Fibroblast of gingiva (primary cell): ENCODE data around the gene ADAM33.

ENCODE experiments used
- DNase-seq: peaks from one replicate; pipeline ENCODE4 v3.0.0-alpha.2; 2011; ENCODE audit warnings: low read depth

ADAM33 gene

DNA sequence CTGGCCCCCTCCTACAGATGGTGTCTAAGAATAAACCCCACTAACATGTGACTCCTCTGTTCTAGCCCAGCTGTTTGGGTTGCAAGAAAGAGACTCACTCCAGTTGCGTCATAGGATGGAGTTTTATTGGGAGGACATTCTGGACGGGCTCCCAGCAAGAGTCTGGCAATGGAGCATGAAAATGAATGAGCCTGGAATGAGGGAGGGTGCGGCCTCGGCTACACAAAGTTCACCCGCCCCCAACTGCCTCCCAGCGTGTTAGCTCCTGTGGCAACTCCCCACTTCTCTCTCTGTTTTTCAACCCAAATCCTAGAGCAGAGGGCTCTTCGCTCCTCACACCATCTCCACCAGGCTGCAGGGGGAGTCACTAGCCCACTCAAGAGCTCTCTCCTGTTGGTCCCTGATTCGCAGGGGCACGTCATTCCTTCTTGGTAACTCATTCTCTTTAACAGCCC lies 5.1 kb upstream of the ADAM33 start:
- peak; percentile 93 for DNase-seq

DNA sequence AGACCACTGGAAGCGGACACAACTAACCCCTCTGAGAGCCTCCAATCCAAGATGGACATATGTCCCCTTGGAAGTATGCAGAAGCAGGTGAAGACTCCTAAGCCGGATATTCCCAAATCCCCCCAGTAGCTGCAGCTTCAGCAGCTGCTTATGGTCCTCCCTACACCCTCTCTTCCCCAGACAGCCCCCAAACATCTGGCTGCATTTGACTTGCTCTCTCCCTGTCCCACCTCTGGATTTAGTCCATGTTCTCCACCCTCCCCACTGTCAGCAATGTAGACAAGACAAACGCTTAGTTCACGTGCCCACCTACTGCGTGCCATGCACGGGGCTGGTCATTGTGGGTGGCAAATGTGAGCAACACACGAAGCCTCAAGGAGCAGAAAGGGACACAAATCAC lies 4.6 kb upstream of the ADAM33 start:
- no peak for DNase-seq

- no peak for DNase-seq
Measured at GRCh38 chr20:3685341-3685740, 3.5 kb upstream of the ADAM33 start.

DNA sequence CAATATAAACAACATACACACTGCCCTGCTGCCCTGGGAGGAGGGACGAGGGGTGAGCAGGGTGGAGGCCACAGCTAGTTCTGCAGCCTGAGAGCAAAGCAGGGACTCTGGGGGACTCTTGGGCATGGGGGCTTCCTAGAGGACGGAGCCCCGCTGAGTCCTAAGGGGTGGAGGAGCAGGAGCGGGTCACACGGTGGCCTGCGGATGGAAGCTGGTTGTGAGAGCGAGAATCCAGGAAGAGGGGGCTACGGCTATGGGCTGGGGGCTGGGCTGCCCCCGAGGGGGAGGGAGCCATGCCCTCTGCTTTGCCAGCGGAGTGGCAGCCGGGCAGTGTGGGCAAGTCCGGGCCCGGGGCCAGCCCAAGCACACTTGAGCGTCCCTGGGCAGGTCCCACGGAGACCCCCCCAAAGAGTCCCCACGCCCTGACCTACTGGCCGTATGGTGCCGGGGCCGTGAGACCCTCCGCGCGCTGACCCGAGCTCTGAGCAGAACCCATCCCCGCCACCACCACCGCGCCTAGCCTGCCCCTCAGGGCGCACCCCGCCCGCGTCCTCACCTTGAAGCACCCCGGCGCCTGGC lies 369 bp downstream of the ADAM33 start:
- DNase-seq, result no peak

DNA sequence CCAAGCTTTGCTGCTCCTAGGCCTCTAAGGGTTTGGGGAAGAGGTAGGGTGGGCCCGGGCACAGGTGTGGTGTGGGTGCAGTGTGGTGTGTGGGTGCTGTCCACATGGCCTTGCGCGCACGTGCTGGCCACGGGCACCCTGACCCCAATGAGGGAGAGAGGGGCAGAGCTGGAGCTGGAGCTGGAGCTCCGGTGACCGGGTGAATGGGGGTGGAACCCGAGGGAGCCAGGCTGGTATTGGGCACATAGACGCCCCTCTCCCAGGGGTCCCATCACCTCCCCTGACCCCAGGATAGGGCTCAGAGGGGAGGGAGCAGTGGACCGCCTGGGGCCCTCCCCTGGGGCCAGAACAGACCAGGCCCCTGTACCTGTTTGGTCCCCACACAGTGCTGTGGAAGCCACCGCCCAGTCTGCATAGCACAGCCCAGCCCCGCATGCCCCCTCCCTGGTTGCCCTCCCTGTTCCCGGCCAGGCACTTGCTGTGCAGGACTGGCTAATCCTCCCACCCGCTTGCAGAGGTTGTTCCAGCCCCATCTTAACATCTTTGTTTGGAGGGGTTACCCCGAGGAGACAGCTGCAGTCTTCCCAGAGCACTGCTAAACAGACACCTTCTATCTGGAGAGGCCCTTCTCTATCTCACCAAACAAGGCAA lies 984 bp downstream of the ADAM33 start:
- no peak for DNase-seq

DNA sequence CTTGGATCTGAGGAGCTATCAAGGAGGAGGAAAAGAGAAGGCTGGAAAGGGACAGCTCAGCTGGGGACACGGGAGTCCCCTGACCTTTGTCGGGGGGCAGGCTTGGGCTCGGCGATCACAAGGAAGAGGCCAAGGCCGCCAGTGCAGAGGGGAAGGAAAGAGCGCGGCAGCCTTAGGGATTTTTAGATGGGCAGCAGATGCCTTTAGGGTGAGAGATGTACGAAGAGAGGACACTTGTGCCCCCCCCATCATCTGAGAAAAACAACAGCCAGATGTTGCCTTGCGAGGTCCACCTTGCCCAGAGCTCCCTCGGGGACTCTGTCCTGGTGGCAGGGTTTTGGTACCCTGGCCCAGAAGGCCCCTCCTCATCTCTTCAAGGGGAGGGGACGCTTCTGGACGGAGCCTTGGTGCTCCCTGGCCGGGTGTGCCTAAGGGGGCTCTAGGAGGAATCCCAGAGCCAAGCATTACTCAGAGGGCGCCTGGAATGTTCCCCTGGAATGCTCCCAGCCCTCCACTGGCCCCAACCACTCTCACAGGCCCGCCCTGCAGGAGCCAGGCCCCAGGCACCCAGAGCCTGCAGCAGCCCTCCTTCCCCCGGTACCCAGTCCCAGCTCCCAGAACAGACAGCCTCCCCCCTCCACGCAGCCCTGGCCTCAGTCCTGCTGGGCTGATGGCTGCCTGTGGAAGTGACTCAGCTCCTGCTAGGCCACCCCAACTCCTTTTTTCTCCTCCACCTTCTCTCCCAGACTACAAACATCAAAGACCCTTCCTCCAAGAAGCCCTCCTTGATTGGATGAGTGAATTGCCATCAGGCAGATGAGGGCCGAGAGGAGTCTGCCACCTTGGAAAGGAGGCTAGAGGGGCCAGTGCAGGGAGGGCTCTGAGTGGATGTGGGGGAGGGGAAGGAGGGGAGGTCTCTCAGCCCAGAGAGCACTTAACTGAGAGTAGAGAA lies 1.8 kb downstream of the ADAM33 start:
- peak; percentile 83 for DNase-seq

DNA sequence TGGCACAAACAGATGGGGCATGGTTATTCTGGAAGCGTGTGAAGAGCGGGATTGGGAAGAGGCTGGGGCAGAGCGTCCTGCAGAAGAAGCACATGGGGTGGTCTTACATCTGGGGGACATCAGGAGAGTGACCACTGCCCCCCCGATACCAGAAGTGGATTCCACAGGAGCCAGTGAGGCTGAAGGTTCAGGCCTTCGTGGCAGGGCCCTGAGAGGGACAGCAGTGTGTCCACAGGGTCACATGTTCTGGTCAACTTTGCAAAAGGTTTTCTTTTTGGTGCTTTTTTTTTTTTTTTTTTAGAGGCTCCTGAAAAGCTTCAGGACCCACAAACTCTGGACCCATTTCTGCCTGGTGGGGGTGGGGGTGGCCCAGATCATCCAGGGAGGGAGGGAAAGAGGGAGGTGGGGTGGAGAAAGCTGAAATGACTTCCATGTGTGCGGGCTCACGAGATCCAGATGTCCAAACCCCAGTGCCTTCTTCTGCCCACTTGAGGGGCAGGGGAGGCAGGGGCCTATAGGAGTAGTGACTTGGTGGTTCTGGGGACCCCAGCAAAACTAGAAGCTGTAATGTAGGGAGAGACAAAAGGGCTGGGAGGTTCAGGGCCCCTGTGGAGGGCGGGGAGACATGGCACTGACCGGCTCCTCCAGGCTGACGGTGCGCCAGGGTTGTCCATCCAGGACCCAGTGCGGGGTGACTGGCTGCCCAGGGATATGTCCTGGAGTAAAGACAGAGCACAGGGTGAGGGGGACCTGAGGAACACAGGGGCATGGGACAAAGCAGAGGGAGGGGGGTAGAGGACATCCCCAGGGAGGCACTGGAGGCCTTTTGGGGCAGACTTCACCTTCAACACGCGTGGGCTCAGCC lies 2.7 kb downstream of the ADAM33 start:
- DNase-seq, result peak; percentile 57

DNA sequence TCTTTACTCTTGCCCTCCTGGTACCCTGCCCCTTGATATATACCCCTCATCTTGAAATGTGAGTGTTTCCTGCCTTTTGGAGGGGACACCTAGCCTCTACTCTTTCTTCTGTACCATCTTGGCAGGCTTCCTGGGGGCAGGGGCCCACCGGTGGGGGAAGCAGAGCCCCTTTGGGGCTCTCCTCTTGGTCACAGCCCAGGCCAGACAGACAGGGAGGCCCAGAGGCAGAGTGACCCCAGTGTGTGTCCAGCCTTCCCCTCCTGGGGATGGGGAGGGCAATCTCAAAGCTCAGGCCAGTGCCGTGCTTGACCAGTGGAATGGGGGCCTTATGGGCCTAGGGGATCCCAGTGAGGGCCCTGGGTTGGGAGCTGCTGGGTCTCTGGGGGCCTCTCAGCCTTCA lies 3.6 kb downstream of the ADAM33 start:
- DNase-seq, result no peak

- peak; percentile 18 for DNase-seq
Measured at GRCh38 chr20:3677733-3678132, 4.1 kb downstream of the ADAM33 start.

GRCh38 chr20:3674995-3675900 lies 6.6 kb downstream of the ADAM33 start:
- DNase-seq, result no peak

DNA sequence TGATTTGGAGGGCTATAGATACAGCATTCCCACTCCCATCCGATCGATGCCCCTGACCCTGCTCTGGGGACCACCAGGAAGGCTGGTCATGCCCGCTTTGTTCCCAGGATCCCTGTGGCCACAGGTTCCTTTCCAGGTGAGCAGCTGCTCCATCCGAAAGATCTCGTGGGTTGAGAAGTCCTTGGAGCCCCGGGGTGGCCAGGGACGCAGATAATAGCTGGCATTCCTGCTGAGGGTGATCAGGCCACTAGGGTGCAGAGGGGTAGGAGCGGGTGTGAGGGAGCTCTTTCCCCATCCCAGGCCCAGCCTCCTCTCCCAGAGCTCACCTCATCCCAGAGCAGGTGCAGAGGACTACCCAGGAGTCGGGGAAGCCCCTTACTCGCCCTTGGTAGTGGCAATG lies 7.4 kb downstream of the ADAM33 start:
- DNase-seq, result no peak

GRCh38 chr20:3673221-3674070 lies 8.4 kb downstream of the ADAM33 start:
- no peak for DNase-seq

DNA sequence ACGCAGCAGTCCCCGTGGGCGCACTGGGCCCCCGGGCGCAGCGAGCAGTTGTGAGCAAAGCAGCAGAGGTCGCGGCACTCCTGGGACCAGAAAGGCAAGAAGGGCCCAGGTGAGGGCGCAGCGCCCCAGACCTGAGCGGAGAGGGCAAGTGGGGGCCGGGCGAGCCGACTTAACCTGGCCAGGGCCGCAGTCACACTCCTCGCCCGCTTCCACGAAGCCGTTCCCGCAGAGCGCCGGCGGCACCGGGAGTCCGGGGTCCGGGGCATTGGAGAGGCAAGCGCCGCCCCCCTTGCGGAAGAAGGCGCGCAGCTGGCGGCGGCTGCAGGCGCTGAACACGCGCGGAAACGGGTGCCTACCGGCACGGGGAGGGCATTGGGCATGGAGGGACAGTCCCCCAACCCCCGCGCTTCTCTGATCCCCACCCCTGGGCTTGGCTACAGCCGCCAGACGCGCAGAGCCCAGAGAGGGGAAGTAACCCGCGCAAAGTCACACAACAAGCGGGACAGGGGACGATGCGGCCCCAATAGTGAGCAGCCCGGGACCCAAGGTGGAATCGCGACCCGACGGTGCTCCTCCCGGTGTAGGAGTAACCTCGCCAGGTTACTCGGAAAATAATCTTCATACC lies 9.2 kb downstream of the ADAM33 start:
- no peak for DNase-seq

GRCh38 chr20:3671986-3672546 lies 9.7 kb downstream of the ADAM33 start:
- DNase-seq, result no peak

- no peak for DNase-seq
Measured at GRCh38 chr20:3670945-3671344, 10.9 kb downstream of the ADAM33 start.

- DNase-seq, result peak; percentile 15
Measured at GRCh38 chr20:3670511-3670910, 11.3 kb downstream of the ADAM33 start.

DNA sequence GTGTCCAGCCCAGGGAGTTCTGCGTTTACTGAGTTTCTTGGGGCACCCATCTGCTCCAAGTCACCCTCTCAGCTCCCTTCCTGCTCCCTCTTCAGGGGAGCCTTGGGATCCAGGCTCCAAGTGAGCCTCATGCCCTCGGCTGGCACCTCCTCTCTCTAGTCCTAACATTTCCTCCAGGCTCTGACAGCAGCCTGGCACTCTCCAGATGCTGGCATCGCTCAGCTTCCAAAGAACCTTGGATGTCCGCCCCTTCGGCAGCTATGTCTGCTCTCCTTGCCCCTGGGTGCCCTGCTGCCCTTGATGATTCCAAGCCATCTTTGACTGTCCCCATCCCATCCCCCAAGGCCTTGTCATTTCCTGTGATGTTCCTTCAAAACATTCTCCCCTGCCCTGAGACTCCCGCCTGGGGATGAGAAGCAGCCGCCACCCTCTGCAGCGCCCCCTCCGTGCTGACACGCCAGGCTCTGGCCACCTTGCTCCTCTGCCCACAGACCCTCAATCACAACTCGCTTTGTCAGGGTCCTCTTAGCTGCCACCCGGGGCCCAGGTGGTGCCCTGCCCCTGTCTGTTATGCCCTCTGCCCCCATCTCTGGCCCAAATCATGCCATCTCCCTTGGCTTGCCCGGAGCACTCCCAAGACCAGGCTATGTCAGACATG lies 12.0 kb downstream of the ADAM33 start:
- no peak for DNase-seq

- no peak for DNase-seq
Measured at GRCh38 chr20:3667434-3668037, 14.3 kb downstream of the ADAM33 start.
